Activated CD4-positive, alpha-beta T cell treated with anti-CD3 and anti-CD28 coated beads, Interleukin-2, amount 10 ng/mL, durations not matched to agents 7 days and 5 days (primary cell): ENCODE measurements around the gene SPATA1. TPM values are rescaled to one million over a fixed set of nuclear protein-coding genes. Genes with fewer than 3 reads are reported as not detected.
A peak's percentile ranks its signal among the peaks of the same experiment; 100 is the strongest.

Experiments used
- CTCF ChIA-PET: fragments of 350-600 bp; sonication (Branson Sonifier 250); formaldehyde crosslinking; loops from one replicate; lab custom pipeline; 2021; ENCODE audit warnings: antibody characterized with exemption; lab: Charles Lee
- POLR2A ChIA-PET: fragments of 350-600 bp; sonication (Branson Sonifier 250); formaldehyde crosslinking; loops from one replicate; lab custom pipeline; 2021; ENCODE audit warnings: antibody characterized with exemption; lab: Charles Lee
- DNase-seq: peaks from one replicate; pipeline ENCODE4 v3.0.0-alpha.2; 2020
- H3K27ac Mint-ChIP-seq: one replicate; pipeline ENCODE4 v1.8.0; 2021; ENCODE audit warnings: mild to moderate bottlenecking, moderate library complexity, mixed read lengths
- H3K27me3 Mint-ChIP-seq: one replicate; pipeline ENCODE4 v1.8.0; 2021; ENCODE audit warnings: mixed read lengths
- H3K36me3 Mint-ChIP-seq: one replicate; pipeline ENCODE4 v1.8.0; 2021; ENCODE audit warnings: low read depth, mixed read lengths
- H3K4me1 Mint-ChIP-seq: one replicate; pipeline ENCODE4 v1.8.0; 2021; ENCODE audit warnings: mixed read lengths
- H3K4me3 Mint-ChIP-seq: one replicate; pipeline ENCODE4 v1.8.0; 2021; ENCODE audit warnings: mild to moderate bottlenecking, moderate library complexity, mixed read lengths
- H3K9me3 Mint-ChIP-seq: one replicate; pipeline ENCODE4 v1.8.0; 2021; ENCODE audit warnings: mixed read lengths
- total RNA-seq, 2 experiments: library from RNA; stranded (reverse); gene quantifications; one replicate each; pipeline ENCODE4 v1.2.3, GENCODE V29; 2021

The SPATA1 gene
- total RNA-seq, result 1 to 10 TPM; 1.7 to 2.3 TPM

GRCh38 chr1:84506002-84506728 is at the start of gene SPATA1, which contains the start of gene GNG5:
Gene SPATA1, plus strand, starts transcription at chr1:84506386. Its CDS starts 9,974 bp downstream, at chr1:84516360.
Gene GNG5, minus strand, starts transcription at chr1:84506581. Its CDS starts 490 bp downstream, at chr1:84506091.
- POLR2A ChIA-PET, result interaction anchor here (0.6 to 2.2 kb wide), 7 partner anchors 9 to 361 kb away, joined by 3 to 19 read pairs (median 5); partner anchors contain the start of genes CTBS and PRKACB
- peak within 1 kb of the TSS; percentile 98 for H3K27ac Mint-ChIP-seq
- peaks cover 32% of the 10 kb centered on the region for H3K36me3 Mint-ChIP-seq
- H3K27me3 Mint-ChIP-seq, result no peaks in the 10 kb centered on the region
- peak within 1 kb of the TSS; percentile 99 for H3K4me3 Mint-ChIP-seq
- CTCF ChIA-PET, result interaction anchor here (1.0 to 1.9 kb wide), 9 partner anchors 8 to 439 kb away, joined by 3 to 5 read pairs (median 4); no protein-coding TSS in a partner anchor
- peaks cover 13% of the 10 kb centered on the region for H3K9me3 Mint-ChIP-seq
- DNase-seq, result peak; percentile 98
- peaks cover 42% of the 10 kb centered on the region for H3K4me1 Mint-ChIP-seq

GRCh38 chr1:84462118-84462517 is 44.1 kb upstream of the SPATA1 start:
- no peak for DNase-seq
- H3K4me1 Mint-ChIP-seq, result no peaks in the 10 kb centered on the region
- H3K27ac Mint-ChIP-seq, result no peak overlapping the region
- H3K9me3 Mint-ChIP-seq, result no peaks in the 10 kb centered on the region
- ChIA-PET CTCF (no interaction called here), POLR2A (no interaction called here)
- H3K27me3 Mint-ChIP-seq, result peaks cover 41% of the 10 kb centered on the region
- no peak overlapping the region for H3K4me3 Mint-ChIP-seq
- H3K36me3 Mint-ChIP-seq, result no peaks in the 10 kb centered on the region

- Mint-ChIP-seq H3K4me3 (no peak overlapping the region), H3K27me3 (peaks cover 45% of the 10 kb centered on the region), H3K27ac (no peak overlapping the region), H3K9me3 (no peaks in the 10 kb centered on the region), H3K4me1 (no peaks in the 10 kb centered on the region), H3K36me3 (no peaks in the 10 kb centered on the region)
- ChIA-PET POLR2A (interaction anchor here (0.6 kb wide), 1 partner anchor 504 kb away, joined by 13 read pairs; no protein-coding TSS in a partner anchor), CTCF (no interaction called here)
- DNase-seq, result no peak
Measured at GRCh38 chr1:84467298-84467697, 38.9 kb upstream of the SPATA1 start.

- Mint-ChIP-seq H3K27me3 (peaks cover 30% of the 10 kb centered on the region), H3K4me1 (peaks cover 18% of the 10 kb centered on the region), H3K9me3 (peaks cover 12% of the 10 kb centered on the region), H3K4me3 (no peak overlapping the region), H3K27ac (no peak overlapping the region), H3K36me3 (peaks cover 13% of the 10 kb centered on the region)
- DNase-seq, result no peak
- ChIA-PET CTCF (no interaction called here), POLR2A (no interaction called here)
Measured at GRCh38 chr1:84476225-84476624, 30.0 kb upstream of the SPATA1 start.

- peaks cover 33% of the 10 kb centered on the region for H3K36me3 Mint-ChIP-seq
Measured at GRCh38 chr1:84478876-84479868, 27.0 kb upstream of the SPATA1 start, which contains the start of gene RPF1. Gene RPF1, plus strand, starts transcription at chr1:84479266. Its CDS starts 16 bp downstream, at chr1:84479282.

DNA sequence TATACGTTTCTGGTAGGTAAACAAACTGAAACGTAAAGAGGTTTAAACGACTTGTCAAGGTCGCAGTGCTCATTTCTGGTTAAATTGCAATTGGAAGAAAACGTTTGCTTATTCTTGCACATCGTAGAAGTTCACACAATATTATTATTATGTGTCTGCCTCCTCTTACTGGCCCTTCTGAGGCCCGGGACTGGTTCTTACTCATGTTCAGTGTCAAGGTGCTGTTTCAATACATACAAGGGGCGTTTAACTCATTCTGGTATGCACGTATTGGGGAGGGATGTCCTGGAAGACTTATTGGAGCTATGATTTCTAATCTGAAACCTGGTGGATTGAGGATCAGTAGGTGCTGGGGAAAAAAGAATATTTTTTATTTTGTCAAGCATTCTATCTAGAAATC is 26.2 kb upstream of the SPATA1 start:
- Mint-ChIP-seq H3K9me3 (peaks cover 12% of the 10 kb centered on the region), H3K27me3 (peaks cover 10% of the 10 kb centered on the region), H3K36me3 (peaks cover 41% of the 10 kb centered on the region), H3K4me1 (peaks cover 35% of the 10 kb centered on the region), H3K4me3 (peak overlapping the region; percentile 96), H3K27ac (peak overlapping the region; percentile 99)
- ChIA-PET CTCF (interaction anchor here (0.7 to 2.5 kb wide), 7 partner anchors 10 to 140 kb away, joined by 3 to 8 read pairs (median 3); partner anchors contain the start of genes GNG5 and SPATA1), POLR2A (interaction anchor here (1.1 kb wide), 1 partner anchor 26 kb away, joined by 5 read pairs; the partner anchor contains the start of genes GNG5 and SPATA1)
- no peak for DNase-seq

More at GRCh38 chr1:84478876-84479868, 27.0 kb upstream of the SPATA1 start, which contains the start of gene RPF1:
- peaks cover 35% of the 10 kb centered on the region for H3K4me1 Mint-ChIP-seq
- ChIA-PET CTCF (interaction anchor here (0.6 to 2.5 kb wide), 6 partner anchors 9 to 141 kb away, joined by 3 to 8 read pairs (median 3); no protein-coding TSS in a partner anchor), POLR2A (interaction anchor here (1.1 kb wide), 1 partner anchor 27 kb away, joined by 5 read pairs; the partner anchor contains the start of genes GNG5 and SPATA1)
- H3K4me3 Mint-ChIP-seq, result peak within 1 kb of the TSS; percentile 96
- H3K27ac Mint-ChIP-seq, result peak within 1 kb of the TSS; percentile 99
- peaks cover 16% of the 10 kb centered on the region for H3K27me3 Mint-ChIP-seq
- DNase-seq, result peak; percentile 83
- H3K9me3 Mint-ChIP-seq, result peaks cover 12% of the 10 kb centered on the region

GRCh38 chr1:84480650-84481049 is 25.5 kb upstream of the SPATA1 start:
- H3K4me3 Mint-ChIP-seq, result peak overlapping the region; percentile 50

GRCh38 chr1:84481317-84481716 is 24.9 kb upstream of the SPATA1 start:
- no peak for DNase-seq
- Mint-ChIP-seq H3K4me1 (peaks cover 40% of the 10 kb centered on the region), H3K9me3 (peaks cover 16% of the 10 kb centered on the region), H3K4me3 (no peak overlapping the region), H3K27me3 (peaks cover 6% of the 10 kb centered on the region), H3K36me3 (peaks cover 52% of the 10 kb centered on the region), H3K27ac (no peak overlapping the region)
- ChIA-PET CTCF (interaction anchor here (1.2 to 2.5 kb wide), 5 partner anchors 9 to 48 kb away, joined by 3 to 8 read pairs (median 4); no protein-coding TSS in a partner anchor), POLR2A (no interaction called here)

More at GRCh38 chr1:84480650-84481049, 25.5 kb upstream of the SPATA1 start:
- ChIA-PET CTCF (interaction anchor here (0.7 to 2.5 kb wide), 8 partner anchors 9 to 140 kb away, joined by 3 to 8 read pairs (median 3); partner anchors contain the start of genes GNG5 and SPATA1), POLR2A (no interaction called here)
- peaks cover 12% of the 10 kb centered on the region for H3K9me3 Mint-ChIP-seq
- peaks cover 47% of the 10 kb centered on the region for H3K36me3 Mint-ChIP-seq
- H3K4me1 Mint-ChIP-seq, result peaks cover 35% of the 10 kb centered on the region
- DNase-seq, result no peak
- H3K27me3 Mint-ChIP-seq, result peaks cover 8% of the 10 kb centered on the region
- H3K27ac Mint-ChIP-seq, result no peak overlapping the region

- Mint-ChIP-seq H3K27me3 (no peaks in the 10 kb centered on the region), H3K27ac (no peak overlapping the region), H3K4me1 (peaks cover 25% of the 10 kb centered on the region), H3K36me3 (peaks cover 73% of the 10 kb centered on the region), H3K4me3 (no peak overlapping the region), H3K9me3 (peaks cover 5% of the 10 kb centered on the region)
- ChIA-PET POLR2A (interaction anchor here (0.6 kb wide), 1 partner anchor 388 kb away, joined by 4 read pairs; no protein-coding TSS in a partner anchor), CTCF (no interaction called here)
- DNase-seq, result no peak
Measured at GRCh38 chr1:84488107-84488506, 18.1 kb upstream of the SPATA1 start.

GRCh38 chr1:84489766-84490165 is 16.4 kb upstream of the SPATA1 start:
- H3K27me3 Mint-ChIP-seq, result no peaks in the 10 kb centered on the region
- DNase-seq, result no peak
- H3K27ac Mint-ChIP-seq, result no peak overlapping the region
- CTCF ChIA-PET, result interaction anchor here (2.2 kb wide), 1 partner anchor 9 kb away, joined by 8 read pairs; no protein-coding TSS in a partner anchor
- H3K36me3 Mint-ChIP-seq, result peaks cover 70% of the 10 kb centered on the region
- POLR2A ChIA-PET, result no interaction called here
- H3K9me3 Mint-ChIP-seq, result peaks cover 5% of the 10 kb centered on the region
- H3K4me1 Mint-ChIP-seq, result peaks cover 23% of the 10 kb centered on the region
- no peak overlapping the region for H3K4me3 Mint-ChIP-seq

DNA sequence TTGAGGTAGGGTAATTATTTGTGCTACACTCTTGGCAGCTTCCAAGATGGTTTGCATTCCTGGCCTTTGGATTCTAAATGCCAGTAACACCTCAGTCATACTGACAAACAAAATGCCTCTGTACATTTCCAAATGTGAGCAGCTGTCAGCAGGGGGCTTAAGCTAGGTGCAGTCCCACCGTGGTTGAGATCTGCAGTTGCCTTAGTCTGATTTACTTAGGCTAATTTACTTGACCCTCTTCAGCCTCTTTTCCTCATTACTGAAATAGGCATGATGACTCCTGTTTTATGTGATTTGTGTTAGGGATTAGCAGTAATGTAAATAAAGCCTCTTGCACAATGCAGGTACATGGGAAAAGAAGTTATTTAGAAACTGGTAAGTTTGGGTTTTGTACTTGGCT is 13.5 kb upstream of the SPATA1 start:
- no peak for DNase-seq
- CTCF ChIA-PET, result no interaction called here
- Mint-ChIP-seq H3K4me1 (peaks cover 13% of the 10 kb centered on the region), H3K9me3 (no peaks in the 10 kb centered on the region), H3K36me3 (peaks cover 66% of the 10 kb centered on the region), H3K4me3 (no peak overlapping the region), H3K27ac (no peak overlapping the region), H3K27me3 (no peaks in the 10 kb centered on the region)
- POLR2A ChIA-PET, result no interaction called here

DNA sequence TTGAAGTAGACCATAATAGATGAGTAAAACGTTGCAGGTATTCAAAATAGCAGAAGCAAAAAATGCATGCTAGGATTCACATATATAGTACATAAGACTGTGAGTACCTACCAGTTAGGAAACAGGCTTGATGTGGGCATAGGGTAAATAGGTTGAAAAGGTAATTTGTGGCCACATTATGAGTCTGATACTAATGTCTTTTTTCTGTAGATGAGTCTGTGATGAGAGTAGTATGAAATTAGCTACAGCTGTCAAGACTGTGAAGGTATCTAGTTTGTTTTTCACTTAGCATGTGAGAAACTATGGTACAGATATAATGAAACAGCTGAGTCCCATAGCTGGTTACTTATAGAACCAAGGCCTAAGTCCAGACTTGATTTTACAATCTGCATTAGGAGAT is 12.4 kb upstream of the SPATA1 start:
- peaks cover 71% of the 10 kb centered on the region for H3K36me3 Mint-ChIP-seq
- ChIA-PET CTCF (interaction anchor here (0.6 to 1.4 kb wide), 2 partner anchors 10 to 447 kb away, joined by 3 read pairs; no protein-coding TSS in a partner anchor), POLR2A (no interaction called here)
- no peak overlapping the region for H3K4me3 Mint-ChIP-seq
- H3K27ac Mint-ChIP-seq, result peak overlapping the region; percentile 6
- no peak for DNase-seq
- H3K4me1 Mint-ChIP-seq, result peaks cover 18% of the 10 kb centered on the region
- no peaks in the 10 kb centered on the region for H3K9me3 Mint-ChIP-seq
- no peaks in the 10 kb centered on the region for H3K27me3 Mint-ChIP-seq
